Measurements from ENCODE around the gene HLA-DOA.

Gene HLA-DOA

GRCh38 chr6:32962213-32962826 is 47.1 kb downstream of the HLA-DOA start:
- no peak for DNase-seq

GRCh38 chr6:32960563-32960962 is 48.8 kb downstream of the HLA-DOA start:
- DNase-seq = no peak

DNA sequence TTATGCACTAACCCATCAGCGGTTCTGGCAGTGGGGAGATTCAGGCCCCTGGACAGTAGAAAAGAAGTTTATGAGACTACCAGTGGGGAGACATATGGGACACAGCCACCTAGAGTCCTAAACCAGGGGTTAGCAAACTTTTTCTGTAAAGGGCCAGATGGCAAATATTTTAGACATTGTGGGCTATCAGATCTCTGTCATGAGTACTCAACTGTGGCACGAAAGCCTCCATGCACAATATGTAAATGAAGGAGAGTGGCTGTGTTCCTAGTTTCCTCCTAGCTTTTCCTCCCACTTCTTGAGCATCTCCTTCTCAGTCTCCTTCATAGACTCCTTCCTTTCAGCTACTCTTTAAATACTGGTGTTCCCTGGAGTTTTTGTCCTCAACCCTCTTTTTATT is 53.2 kb downstream of the HLA-DOA start:
- DNase-seq = no peak

DNA sequence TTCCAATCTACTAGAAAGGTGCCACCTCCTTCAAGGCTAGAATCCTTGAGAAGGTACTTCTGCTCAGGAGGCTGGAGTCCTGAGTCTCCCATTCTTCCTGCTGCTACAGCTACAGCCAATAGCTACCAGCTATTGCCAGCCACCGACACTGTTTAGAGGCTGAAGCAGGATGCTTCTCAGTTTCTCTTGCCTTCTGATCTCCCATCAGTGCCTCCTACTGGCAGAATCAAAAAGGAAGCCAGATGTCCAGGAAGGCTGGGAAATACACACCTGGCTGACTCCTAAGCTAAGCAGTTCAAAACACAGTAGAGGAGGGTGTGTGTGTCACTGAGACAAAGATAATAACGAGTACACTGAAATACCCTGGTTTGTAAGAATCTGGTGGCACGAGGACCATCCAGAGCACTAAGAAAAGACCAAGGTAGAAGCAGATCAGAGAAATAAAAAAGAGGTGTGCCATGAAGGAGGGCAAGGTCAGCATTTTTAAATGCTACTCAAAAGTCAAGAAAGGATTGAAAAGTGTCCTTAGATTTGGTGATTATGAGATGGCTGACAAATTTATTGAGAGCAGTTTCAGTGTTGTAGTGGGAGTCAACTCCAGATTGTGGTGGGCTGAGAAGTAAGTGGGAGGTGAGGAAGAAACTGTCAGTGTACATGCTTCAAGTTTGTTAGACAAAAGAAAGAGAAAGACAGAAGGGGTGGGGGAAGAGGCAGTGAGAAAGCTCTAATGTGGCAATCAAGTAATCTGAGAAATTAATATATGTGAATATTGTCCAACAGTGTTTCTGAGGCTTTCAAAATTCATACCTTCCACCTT is 54.2 kb downstream of the HLA-DOA start:
- no peak for DNase-seq

DNA sequence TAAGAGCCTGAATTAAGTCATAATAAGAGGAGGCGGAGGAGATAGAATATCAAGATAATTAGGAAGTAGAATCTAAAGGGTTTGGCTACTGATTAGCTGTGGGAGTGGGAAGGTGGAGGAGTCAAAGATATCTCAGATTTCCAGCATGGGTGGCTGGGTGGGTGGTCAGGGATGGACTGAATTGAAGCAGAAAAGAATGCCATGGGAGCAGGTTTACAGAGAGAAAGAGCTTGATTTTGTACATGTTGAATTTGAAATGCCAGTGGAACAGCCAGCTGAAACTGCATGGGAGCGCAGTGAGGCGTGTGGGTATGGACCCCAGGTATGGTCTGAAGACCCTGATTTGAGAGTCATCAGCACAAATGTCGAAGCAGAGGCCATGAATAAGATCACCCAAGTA is 55.1 kb downstream of the HLA-DOA start:
- no peak for DNase-seq
